Endothelial cell of hepatic sinusoid (primary cell): ENCODE results near the gene TPRN.

Experiments used
- in situ Hi-C: cut with HindIII; loops from 2 replicates; pipeline ENCODE4 v1.10.0; 2017; ENCODE audit warnings: low sequenced_read_pairs

Gene TPRN

GRCh38 chr9:137191245-137191644 is 9.3 kb downstream of the TPRN start:
- in situ Hi-C loops, result no loop called here

DNA sequence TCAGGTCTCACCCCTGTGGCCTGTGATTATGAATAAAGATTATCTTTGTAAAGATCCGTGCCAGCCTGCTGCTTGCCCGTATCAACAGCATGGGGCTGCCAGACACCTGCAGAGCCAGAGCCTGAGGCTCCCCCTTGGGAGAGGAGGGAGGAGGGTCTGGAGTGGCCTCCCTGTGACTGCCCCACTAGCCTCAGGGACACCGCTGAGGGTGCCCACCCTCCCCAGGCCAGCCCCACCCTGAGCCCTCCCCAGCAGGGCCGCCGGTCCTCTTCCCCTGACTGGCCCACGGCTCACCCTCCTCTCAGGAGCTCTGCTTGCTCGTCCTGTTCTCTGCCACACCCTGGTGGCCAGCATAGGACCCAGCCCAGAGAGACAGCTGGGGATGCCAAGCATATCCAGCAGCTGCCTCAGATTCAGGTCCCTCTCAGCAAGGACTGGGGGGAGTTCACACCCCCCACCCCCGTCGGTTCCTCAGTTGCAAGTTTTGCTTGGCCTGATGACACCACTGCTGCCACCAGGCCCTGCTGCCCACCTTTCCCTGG is 10.2 kb downstream of the TPRN start:
- in situ Hi-C loops, result no loop called here

DNA sequence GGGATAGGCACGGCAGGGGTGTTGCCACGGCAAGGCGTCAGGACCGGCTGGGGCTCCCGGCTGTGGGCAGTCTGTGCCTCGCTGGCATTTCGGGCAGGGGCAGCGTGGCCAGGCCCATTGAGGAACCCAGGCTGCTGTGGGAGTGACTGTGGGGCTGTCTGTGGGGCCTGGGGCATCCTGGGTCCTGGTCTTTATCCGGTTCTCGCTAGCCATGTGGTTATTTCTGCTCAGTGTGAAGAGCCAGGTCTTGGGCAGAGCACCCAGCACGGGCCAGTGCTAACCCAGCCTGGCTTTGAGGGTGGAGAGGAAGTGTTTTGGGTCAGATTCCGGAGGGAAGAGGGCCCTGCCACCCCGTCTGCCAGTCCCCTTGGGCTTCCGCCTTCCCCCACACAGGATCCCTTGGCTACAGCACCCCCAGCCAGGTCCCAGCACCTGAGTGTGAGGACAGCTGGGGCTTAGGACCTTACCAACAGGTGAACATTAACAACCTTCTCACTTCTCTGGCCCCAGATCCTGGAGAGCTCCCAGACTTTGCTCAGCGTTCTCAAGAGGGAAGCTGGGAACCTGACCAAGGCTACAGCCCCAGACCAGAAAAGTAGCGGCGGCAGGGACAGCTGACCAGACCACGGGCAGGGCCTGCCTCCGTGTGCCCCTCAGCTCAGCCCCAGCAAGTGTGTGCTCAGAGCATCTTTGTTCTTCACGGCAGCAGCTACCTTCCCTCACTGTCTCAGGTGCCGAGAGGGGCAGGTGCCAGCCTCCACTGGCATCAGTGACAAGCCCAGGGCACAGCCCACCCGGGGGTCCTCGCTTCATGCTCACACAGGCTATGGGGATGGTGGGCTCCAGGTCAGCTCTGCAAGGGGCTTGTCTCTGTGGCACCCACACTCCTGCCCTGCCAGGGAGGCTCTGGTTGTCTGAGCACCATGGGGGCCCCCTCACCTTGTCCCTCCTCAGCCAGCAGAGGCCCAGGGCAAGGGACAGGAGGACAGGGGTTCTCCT is 10.9 kb downstream of the TPRN start:
- in situ Hi-C loops, result no loop called here

GRCh38 chr9:137188490-137189296 is 11.8 kb downstream of the TPRN start, which contains the start of the genes ANAPC2 and SSNA1:
TSS of gene ANAPC2 (minus strand) at chr9:137188560. CDS start at chr9:137188532, 28 bp downstream.
TSS of gene SSNA1 (plus strand) at chr9:137188676. CDS start at chr9:137188727, 51 bp downstream.
- in situ Hi-C loops, result no loop called here

GRCh38 chr9:137188086-137188489 is 12.5 kb downstream of the TPRN start:
- in situ Hi-C loops, result no loop called here

DNA sequence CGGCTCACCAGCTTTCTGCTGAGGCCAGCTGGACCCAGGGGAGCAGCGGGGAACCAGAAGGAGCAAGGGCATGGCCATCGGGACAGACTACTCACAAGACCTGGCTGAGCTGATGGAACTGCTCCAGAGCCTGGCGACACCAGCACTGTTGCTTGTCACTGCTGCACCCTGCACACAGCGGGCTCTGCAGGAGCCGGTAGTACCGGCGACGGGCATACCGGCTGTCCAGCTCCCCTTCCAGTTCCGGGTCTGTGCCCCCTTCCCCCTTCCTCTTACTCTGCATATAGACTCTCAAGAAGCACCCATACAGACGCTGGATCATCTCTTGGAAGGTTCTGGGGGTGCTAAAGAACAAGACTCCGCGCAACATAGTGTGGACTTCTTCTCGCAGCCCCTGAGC is 13.2 kb downstream of the TPRN start:
- in situ Hi-C loops, result no loop called here

GRCh38 chr9:137186385-137186784 is 14.2 kb downstream of the TPRN start:
- in situ Hi-C loops, result no loop called here

- in situ Hi-C loops, result no loop called here
These were observed 14.6 kb downstream of the TPRN start for GRCh38 chr9:137185921-137186320.

- in situ Hi-C loops, result no loop called here
These were observed 15.5 kb downstream of the TPRN start for GRCh38 chr9:137184881-137185660.

- in situ Hi-C loops, result no loop called here
These were observed 16.5 kb downstream of the TPRN start for GRCh38 chr9:137183980-137184595.

DNA sequence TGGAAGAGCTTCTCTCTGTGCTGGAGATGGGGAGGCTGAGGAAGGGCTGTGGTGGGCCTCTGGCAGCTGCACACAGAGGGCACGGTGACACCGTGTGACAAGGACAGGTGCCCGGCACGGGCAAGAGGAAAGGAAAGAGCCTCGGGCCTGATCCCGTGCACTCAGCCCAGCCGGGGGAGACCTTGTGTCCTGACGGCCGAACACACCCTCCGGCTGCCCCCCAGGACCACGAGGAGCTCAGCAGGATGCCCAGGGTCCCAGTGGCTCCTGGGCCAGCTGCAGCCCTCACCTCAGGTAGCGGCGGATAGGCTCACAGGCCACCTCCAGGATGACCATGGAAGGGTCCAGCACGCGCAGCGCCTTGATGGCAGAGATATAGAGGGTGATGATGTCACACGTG is 17.7 kb downstream of the TPRN start:
- in situ Hi-C loops, result no loop called here

- in situ Hi-C loops, result no loop called here
These were observed 18.9 kb downstream of the TPRN start for GRCh38 chr9:137181680-137182079.

- in situ Hi-C loops, result no loop called here
These were observed 20.1 kb downstream of the TPRN start for GRCh38 chr9:137180491-137180890.

DNA sequence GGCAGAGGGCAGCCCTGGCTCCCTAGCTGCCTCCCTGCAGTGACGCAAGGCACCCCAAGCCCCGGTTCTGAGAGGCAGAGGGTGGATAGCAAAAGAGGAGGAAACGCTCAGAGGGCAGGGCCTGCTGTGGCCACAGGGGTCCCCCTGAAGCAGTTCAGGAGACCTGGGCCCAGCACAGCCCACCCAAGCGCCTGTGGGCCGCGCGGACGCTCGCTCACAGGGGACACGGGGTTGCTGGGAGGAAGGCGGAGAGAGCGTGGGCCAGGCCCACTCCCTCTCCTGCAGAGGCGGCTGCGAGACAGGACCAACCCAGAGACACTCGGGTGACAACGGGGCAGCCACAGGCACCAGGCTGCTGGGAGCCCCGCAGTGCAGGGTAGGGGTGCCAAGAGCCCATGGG is 20.8 kb downstream of the TPRN start:
- in situ Hi-C loops, result no loop called here

DNA sequence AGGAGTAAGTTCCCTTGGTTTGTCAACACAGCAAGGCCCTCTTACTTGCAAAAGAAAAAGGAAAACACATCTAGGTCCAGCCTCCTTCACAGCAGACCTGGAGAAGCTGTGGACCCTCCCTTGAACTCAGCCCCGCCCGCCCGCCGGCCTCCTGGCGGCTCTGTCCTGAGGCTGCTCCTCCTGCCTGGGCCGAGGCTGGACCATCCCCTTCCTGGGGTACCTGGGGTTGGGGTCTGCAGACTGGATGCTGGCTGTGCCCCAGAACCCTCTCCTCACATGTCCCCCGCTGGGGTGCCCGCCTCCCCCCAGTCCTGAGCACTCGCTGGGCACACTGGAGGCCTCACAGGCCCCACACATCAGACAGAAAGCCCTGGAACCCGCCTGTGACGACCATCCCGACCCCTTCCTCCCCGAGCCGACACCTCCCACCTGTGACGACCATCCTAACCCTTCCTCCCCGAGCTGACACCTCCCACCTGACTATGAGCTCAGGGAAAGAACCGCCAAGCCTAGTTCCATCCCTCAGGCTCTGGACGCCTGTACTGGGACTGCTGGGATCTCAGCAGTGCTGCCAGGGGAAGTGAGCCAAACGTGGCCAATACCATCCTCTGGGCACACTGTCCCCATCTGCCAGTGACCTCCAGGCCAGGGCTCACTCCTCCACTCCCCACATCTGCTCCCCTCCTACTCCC is 21.5 kb downstream of the TPRN start:
- in situ Hi-C loops, result no loop called here

GRCh38 chr9:137178201-137178938 is 22.2 kb downstream of the TPRN start:
- in situ Hi-C loops, result no loop called here

- in situ Hi-C loops, result no loop called here
These were observed 24.0 kb downstream of the TPRN start for GRCh38 chr9:137176302-137177182.
